ENCODE results near the gene ZNF579.

- TF ChIP-seq POLR2A (conservative IDR thresholded peaks at IDR 0.05) (no peak), ZNF592 (IDR thresholded peaks at IDR 0.05) (no peak), ZNF140 (CRISPR knock-in tag; IDR thresholded peaks at IDR 0.05) (no peak), CTCF (IDR thresholded peaks at IDR 0.05 in 2 of 3, conservative IDR thresholded peaks at IDR 0.05 in 1 of 3; ENCODE audit: insufficient read depth in 2 of 3, low read depth in 1 of 3, low read length in 3 of 3) (no peak), MXI1 (IDR thresholded peaks at IDR 0.05; ENCODE audit: low read depth, low read length) (no peak)
- TF ChIP-seq, protein P1, sequence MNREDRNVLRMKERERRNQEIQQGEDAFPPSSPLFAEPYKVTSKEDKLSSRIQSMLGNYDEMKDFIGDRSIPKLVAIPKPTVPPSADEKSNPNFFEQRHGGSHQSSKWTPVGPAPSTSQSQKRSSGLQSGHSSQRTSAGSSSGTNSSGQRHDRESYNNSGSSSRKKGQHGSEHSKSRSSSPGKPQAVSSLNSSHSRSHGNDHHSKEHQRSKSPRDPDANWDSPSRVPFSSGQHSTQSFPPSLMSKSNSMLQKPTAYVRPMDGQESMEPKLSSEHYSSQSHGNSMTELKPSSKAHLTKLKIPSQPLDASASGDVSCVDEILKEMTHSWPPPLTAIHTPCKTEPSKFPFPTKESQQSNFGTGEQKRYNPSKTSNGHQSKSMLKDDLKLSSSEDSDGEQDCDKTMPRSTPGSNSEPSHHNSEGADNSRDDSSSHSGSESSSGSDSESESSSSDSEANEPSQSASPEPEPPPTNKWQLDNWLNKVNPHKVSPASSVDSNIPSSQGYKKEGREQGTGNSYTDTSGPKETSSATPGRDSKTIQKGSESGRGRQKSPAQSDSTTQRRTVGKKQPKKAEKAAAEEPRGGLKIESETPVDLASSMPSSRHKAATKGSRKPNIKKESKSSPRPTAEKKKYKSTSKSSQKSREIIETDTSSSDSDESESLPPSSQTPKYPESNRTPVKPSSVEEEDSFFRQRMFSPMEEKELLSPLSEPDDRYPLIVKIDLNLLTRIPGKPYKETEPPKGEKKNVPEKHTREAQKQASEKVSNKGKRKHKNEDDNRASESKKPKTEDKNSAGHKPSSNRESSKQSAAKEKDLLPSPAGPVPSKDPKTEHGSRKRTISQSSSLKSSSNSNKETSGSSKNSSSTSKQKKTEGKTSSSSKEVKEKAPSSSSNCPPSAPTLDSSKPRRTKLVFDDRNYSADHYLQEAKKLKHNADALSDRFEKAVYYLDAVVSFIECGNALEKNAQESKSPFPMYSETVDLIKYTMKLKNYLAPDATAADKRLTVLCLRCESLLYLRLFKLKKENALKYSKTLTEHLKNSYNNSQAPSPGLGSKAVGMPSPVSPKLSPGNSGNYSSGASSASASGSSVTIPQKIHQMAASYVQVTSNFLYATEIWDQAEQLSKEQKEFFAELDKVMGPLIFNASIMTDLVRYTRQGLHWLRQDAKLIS (CRISPR knock-in tag; IDR thresholded peaks at IDR 0.05), result no peak
Measured at GRCh38 chr19:55603115-55603514, 22.5 kb upstream of the ZNF579 start.

Measured in K562 (cell line).